HCT116 (cell line): ENCODE data around the gene OXTR. TPM values are rescaled to one million over a fixed set of nuclear protein-coding genes. Genes with fewer than 3 reads are reported as not detected.

Source experiments
- ATAC-seq: fragments of 200-7000 bp; cut with Tn5 transposase; 2 replicates; pipeline ENCODE4 v1.9.1; 2020; ENCODE audit warnings: mild to moderate bottlenecking, moderate library complexity
- BruUV-seq: library from RNA; stranded (reverse); fragments of 400-500 nt; replicated peaks from 2 replicates; lab custom pipeline; 2021; lab: Mats Ljungman, UMichigan
- CTCF ChIA-PET: fragments of 300-600 bp; sonication (Branson Sonifier 250); formaldehyde crosslinking; loops from one replicate; lab custom pipeline; 2021; ENCODE audit warnings: antibody characterized with exemption; lab: Charles Lee
- POLR2A ChIA-PET: fragments of 300-600, 350-600 bp; sonication (Branson Sonifier 250); formaldehyde crosslinking; loops from one replicate; lab custom pipeline; 2021; ENCODE audit warnings: antibody characterized with exemption; lab: Charles Lee
- RAD21 ChIA-PET, 2 experiments: fragments of 300-600 bp; sonication (Branson Sonifier 250); formaldehyde crosslinking; loops; one replicate each; lab custom pipeline; 2023; ENCODE audit warnings: low total read pairs in 2 of 2; ENCODE audit not compliant: uncharacterized antibody in 2 of 2, unreplicated experiment in 2 of 2, low non-redundant PET in 1 of 2; lab: Charles Lee
- DNase-seq: peaks from one replicate; pipeline ENCODE4 v3.0.0-alpha.2; 2010; ENCODE audit warnings: low read depth, low spot score
- H2AFZ ChIP-seq: fragments of 200-600 bp; shearing (Covaris generic), sonication (generic); 2 replicates; pipeline ENCODE4 v1.6.1; 2017; ENCODE audit warnings: low read depth, mixed run types, mixed read lengths, antibody characterized with exemption, low read length; ENCODE audit not compliant: poor library complexity, severe bottlenecking
- H3K27ac ChIP-seq: 2 replicates; pipeline ENCODE4 v1.5.1; 2012; ENCODE audit warnings: low read depth, low read length
- H3K27me3 ChIP-seq: fragments of 200-600 bp; sonication (generic); 2 replicates; pipeline ENCODE4 v1.6.1; 2016; ENCODE audit warnings: mixed run types, low read length, mixed read lengths; ENCODE audit not compliant: insufficient read depth
- H3K36me3 ChIP-seq, 2 experiments: fragments of 200-500 bp in 1 of 2; fragments of 200-600 bp in 1 of 2; sonication (Bioruptor generic) in 1 of 2; sonication (generic) in 1 of 2; 2 replicates each; pipeline versions ENCODE4 v1.5.1 to v1.6.1; 2014 to 2016; ENCODE audit warnings: low read length in 2 of 2, inconsistent platforms in 1 of 2, mixed read lengths in 1 of 2, mixed run types in 1 of 2; ENCODE audit not compliant: insufficient read depth in 2 of 2, control insufficient read depth in 1 of 2
- H3K4me1 ChIP-seq, 2 experiments: fragments of 200-600 bp in 1 of 2; sonication (generic) in 1 of 2; 2 replicates each; pipeline versions ENCODE4 v1.5.1 to v1.6.1; 2012 to 2017; ENCODE audit warnings: low read length in 2 of 2, inconsistent platforms in 1 of 2, mild to moderate bottlenecking in 1 of 2, mixed read lengths in 1 of 2, mixed run types in 1 of 2, moderate library complexity in 1 of 2; ENCODE audit not compliant: insufficient read depth in 2 of 2, control insufficient read depth in 1 of 2
- H3K4me2 ChIP-seq: fragments of 200-600 bp; sonication (generic); 2 replicates; pipeline ENCODE4 v1.6.1; 2017; ENCODE audit warnings: mixed run types, low read length, mixed read lengths
- H3K4me3 ChIP-seq, 2 experiments: fragments of 200-600 bp in 1 of 2; sonication (generic) in 1 of 2; replicated peaks in 1 of 2; 2 replicates each; pipeline ENCODE4 v1.5.1; 2011 to 2016; ENCODE audit warnings: low read length in 2 of 2, control low read depth in 1 of 2, low read depth in 1 of 2, mild to moderate bottlenecking in 1 of 2, mixed read lengths in 1 of 2, mixed run types in 1 of 2
- H3K79me2 ChIP-seq: fragments of 200-600 bp; sonication (generic); 2 replicates; pipeline ENCODE4 v1.6.1; 2017; ENCODE audit warnings: mild to moderate bottlenecking, mixed run types, low read length, moderate library complexity, mixed read lengths; ENCODE audit not compliant: insufficient read depth
- H3K9ac ChIP-seq: fragments of 200-600 bp; sonication (generic); 2 replicates; pipeline ENCODE4 v1.6.1; 2016; ENCODE audit warnings: low read length, mixed read lengths
- H3K9me2 ChIP-seq: fragments of 200-600 bp; sonication (generic), shearing (Covaris generic); 2 replicates; pipeline ENCODE4 v1.6.1; 2017; ENCODE audit warnings: mixed run types, mild to moderate bottlenecking, moderate library complexity; ENCODE audit not compliant: insufficient read depth
- H3K9me3 ChIP-seq, 2 experiments: fragments of 200-500 bp in 1 of 2; fragments of 200-600 bp in 1 of 2; sonication (Bioruptor generic) in 1 of 2; sonication (generic) in 1 of 2; 2 replicates each; pipeline ENCODE4 v1.6.1; 2014 to 2017; ENCODE audit warnings: low read length in 2 of 2, mixed read lengths in 2 of 2, inconsistent platforms in 1 of 2, low read depth in 1 of 2, mild to moderate bottlenecking in 1 of 2, mixed run types in 1 of 2, moderate library complexity in 1 of 2; ENCODE audit not compliant: control insufficient read depth in 1 of 2, insufficient read depth in 1 of 2
- H4K20me1 ChIP-seq: fragments of 200-600 bp; sonication (generic), shearing (Covaris generic); 2 replicates; pipeline ENCODE4 v1.6.1; 2017; ENCODE audit warnings: mixed run types, mild to moderate bottlenecking, moderate library complexity; ENCODE audit not compliant: insufficient read depth
- CBX3 ChIP-seq: IDR thresholded peaks from 2 replicates; pipeline ENCODE4 v1.6.1; 2012; ENCODE audit warnings: low read depth
- CEBPB ChIP-seq: IDR thresholded peaks from 2 replicates; pipeline ENCODE4 v1.6.1; 2012; ENCODE audit warnings: low read depth
- ELF1 ChIP-seq: IDR thresholded peaks from 2 replicates; pipeline ENCODE4 v1.6.1; 2012; ENCODE audit warnings: low read depth, borderline replicate concordance
- EZH2phosphoT487 ChIP-seq: fragments of 200-600 bp; IDR thresholded peaks from 2 replicates; pipeline ENCODE4 v1.6.1; 2018; ENCODE audit warnings: antibody characterized with exemption, borderline replicate concordance
- JUND ChIP-seq: IDR thresholded peaks from 2 replicates; pipeline ENCODE4 v1.6.1; 2012
- POLR2A ChIP-seq: IDR thresholded peaks from 2 replicates; pipeline ENCODE4 v1.7.0; 2011; ENCODE audit warnings: borderline replicate concordance; ENCODE audit not compliant: insufficient read depth, insufficient read length; ENCODE audit errors: extremely low read depth
- POLR2AphosphoS5 ChIP-seq: IDR thresholded peaks from 2 replicates; pipeline ENCODE4 v1.6.1; 2011; ENCODE audit warnings: mild to moderate bottlenecking, low read depth, low read length, moderate library complexity
- RAD21 ChIP-seq: IDR thresholded peaks from 2 replicates; pipeline ENCODE4 v1.6.1; 2012; ENCODE audit warnings: low read depth, mild to moderate bottlenecking
- SIN3A ChIP-seq: IDR thresholded peaks from 2 replicates; pipeline ENCODE4 v1.6.1; 2012; ENCODE audit warnings: low read depth
- SRF ChIP-seq: IDR thresholded peaks from 2 replicates; pipeline ENCODE4 v1.6.1; 2012; ENCODE audit warnings: low read depth
- TCF7L2 ChIP-seq: IDR thresholded peaks from 2 replicates; pipeline ENCODE4 v1.7.0; 2011; ENCODE audit warnings: borderline replicate concordance, inconsistent platforms; ENCODE audit not compliant: insufficient read depth, insufficient read length; ENCODE audit errors: extremely low read depth
- intact Hi-C: fragments of 100-400 bp; cut with micrococcal nuclease; formaldehyde crosslinking; loops from 2 replicates; pipeline ENCODE4 v1.10.0; 2022
- total RNA-seq: library from RNA; stranded (reverse); gene quantifications from one replicate; pipeline ENCODE4 v1.2.1, GENCODE V29; 2021; ENCODE audit not compliant: unreplicated experiment
- TF ChIP-seq, protein P1 (sequence below): IDR thresholded peaks from 2 replicates; pipeline ENCODE4 v1.6.1; 2012
- TF ChIP-seq, protein P2 (sequence below): IDR thresholded peaks from 2 replicates; pipeline ENCODE4 v1.6.1; 2012; ENCODE audit warnings: low read depth
- TF ChIP-seq, protein P3 (sequence below), 3 experiments: fragments of 200-600 bp in 1 of 3; sonication (generic) in 1 of 3; IDR thresholded peaks in 2 of 3; conservative IDR thresholded peaks in 1 of 3; 2 replicates each; pipeline ENCODE4 v1.5.1; 2012 to 2017; ENCODE audit warnings: low read depth in 2 of 3, low read length in 2 of 3, antibody characterized with exemption in 1 of 3, borderline replicate concordance in 1 of 3, control low read depth in 1 of 3, mild to moderate bottlenecking in 1 of 3, mixed read lengths in 1 of 3, mixed run types in 1 of 3, moderate library complexity in 1 of 3; ENCODE audit not compliant: insufficient read depth in 1 of 3

Gene OXTR
- total RNA-seq, 1 experiment from 2014 or later = 1.3 TPM

DNA sequence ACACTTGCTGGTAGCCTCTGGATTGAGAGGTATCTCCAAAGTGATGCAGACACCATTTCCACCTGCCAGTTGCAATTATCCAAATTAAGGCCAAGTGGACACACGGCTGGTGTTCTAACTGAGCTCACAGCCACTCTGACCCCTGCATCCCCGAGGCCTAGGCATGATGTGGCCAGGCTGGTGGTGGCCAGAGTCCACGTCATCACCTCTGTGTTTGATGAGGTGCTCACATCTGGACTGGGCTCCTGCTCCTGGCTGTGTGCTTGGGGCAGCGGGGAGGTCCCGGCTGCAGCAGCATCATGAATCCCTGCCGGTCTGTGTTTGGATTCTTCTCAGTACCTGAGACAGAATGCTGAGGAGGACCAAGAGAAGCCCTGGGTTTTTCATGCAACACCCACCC, 4.9 kb downstream of the OXTR start:
- TF ChIP-seq POLR2A = no peak
- no peak for TF ChIP-seq SIN3A
- TF ChIP-seq SRF = no peak
- TF ChIP-seq, protein P1, sequence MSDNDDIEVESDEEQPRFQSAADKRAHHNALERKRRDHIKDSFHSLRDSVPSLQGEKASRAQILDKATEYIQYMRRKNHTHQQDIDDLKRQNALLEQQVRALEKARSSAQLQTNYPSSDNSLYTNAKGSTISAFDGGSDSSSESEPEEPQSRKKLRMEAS = no peak
- TF ChIP-seq, protein P2, sequence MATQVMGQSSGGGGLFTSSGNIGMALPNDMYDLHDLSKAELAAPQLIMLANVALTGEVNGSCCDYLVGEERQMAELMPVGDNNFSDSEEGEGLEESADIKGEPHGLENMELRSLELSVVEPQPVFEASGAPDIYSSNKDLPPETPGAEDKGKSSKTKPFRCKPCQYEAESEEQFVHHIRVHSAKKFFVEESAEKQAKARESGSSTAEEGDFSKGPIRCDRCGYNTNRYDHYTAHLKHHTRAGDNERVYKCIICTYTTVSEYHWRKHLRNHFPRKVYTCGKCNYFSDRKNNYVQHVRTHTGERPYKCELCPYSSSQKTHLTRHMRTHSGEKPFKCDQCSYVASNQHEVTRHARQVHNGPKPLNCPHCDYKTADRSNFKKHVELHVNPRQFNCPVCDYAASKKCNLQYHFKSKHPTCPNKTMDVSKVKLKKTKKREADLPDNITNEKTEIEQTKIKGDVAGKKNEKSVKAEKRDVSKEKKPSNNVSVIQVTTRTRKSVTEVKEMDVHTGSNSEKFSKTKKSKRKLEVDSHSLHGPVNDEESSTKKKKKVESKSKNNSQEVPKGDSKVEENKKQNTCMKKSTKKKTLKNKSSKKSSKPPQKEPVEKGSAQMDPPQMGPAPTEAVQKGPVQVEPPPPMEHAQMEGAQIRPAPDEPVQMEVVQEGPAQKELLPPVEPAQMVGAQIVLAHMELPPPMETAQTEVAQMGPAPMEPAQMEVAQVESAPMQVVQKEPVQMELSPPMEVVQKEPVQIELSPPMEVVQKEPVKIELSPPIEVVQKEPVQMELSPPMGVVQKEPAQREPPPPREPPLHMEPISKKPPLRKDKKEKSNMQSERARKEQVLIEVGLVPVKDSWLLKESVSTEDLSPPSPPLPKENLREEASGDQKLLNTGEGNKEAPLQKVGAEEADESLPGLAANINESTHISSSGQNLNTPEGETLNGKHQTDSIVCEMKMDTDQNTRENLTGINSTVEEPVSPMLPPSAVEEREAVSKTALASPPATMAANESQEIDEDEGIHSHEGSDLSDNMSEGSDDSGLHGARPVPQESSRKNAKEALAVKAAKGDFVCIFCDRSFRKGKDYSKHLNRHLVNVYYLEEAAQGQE = no peak
- no peak for TF ChIP-seq CBX3
- TF ChIP-seq CEBPB = no peak
- no peak for TF ChIP-seq EZH2phosphoT487
- TF ChIP-seq, protein P3, sequence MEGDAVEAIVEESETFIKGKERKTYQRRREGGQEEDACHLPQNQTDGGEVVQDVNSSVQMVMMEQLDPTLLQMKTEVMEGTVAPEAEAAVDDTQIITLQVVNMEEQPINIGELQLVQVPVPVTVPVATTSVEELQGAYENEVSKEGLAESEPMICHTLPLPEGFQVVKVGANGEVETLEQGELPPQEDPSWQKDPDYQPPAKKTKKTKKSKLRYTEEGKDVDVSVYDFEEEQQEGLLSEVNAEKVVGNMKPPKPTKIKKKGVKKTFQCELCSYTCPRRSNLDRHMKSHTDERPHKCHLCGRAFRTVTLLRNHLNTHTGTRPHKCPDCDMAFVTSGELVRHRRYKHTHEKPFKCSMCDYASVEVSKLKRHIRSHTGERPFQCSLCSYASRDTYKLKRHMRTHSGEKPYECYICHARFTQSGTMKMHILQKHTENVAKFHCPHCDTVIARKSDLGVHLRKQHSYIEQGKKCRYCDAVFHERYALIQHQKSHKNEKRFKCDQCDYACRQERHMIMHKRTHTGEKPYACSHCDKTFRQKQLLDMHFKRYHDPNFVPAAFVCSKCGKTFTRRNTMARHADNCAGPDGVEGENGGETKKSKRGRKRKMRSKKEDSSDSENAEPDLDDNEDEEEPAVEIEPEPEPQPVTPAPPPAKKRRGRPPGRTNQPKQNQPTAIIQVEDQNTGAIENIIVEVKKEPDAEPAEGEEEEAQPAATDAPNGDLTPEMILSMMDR (IDR thresholded peaks at IDR 0.05 in 2 of 3, conservative IDR thresholded peaks at IDR 0.05 in 1 of 3; ENCODE audit: borderline replicate concordance in 1 of 3, insufficient read depth in 1 of 3, low read depth in 2 of 3, low read length in 2 of 3) = no peak
- TF ChIP-seq RAD21 = no peak
- no peak for TF ChIP-seq POLR2AphosphoS5
- TF ChIP-seq ELF1 = no peak
- TF ChIP-seq JUND = no peak
- no peak for TF ChIP-seq TCF7L2
- DNase-seq = no peak
- Histone ChIP-seq H3K9me3 (no peaks in the 10 kb centered on the region), H3K36me3 (no peaks in the 10 kb centered on the region), H3K27me3 (no peaks in the 10 kb centered on the region), H3K4me2 (no peak overlapping the region), H4K20me1 (no peaks in the 10 kb centered on the region), H2AFZ (no peak overlapping the region), H3K9ac (no peak overlapping the region), H3K4me3 (no peak overlapping the region), H3K4me1 (peaks cover 0 to 7% of the 10 kb centered on the region in 2 experiments; a peak in 1 of 4 replicates), H3K27ac (no peak overlapping the region), H3K9me2 (no peaks in the 10 kb centered on the region), H3K79me2 (no peaks in the 10 kb centered on the region)
- ChIA-PET CTCF (no interaction called here), RAD21 (no interaction called here), POLR2A (no interaction called here)
- intact Hi-C loops = loop anchor here (10.0 kb wide), 1 partner anchor 100 kb away; no protein-coding TSS in a partner anchor
- BruUV-seq = no TSS peak
- ATAC-seq = no peak
